Activated CD8-positive, alpha-beta T cell treated with anti-CD3 and anti-CD28 coated beads for 36 hours (primary cell): Measurements from ENCODE around the gene ERBB4. TPM values are rescaled to one million over a fixed set of nuclear protein-coding genes. Genes with fewer than 3 reads are reported as not detected.

Source experiments
- ATAC-seq: fragments of 200-7000 bp; cut with Tn5 transposase; one replicate; pipeline ENCODE4 v1.10.0; 2021; ENCODE audit warnings: mild to moderate bottlenecking, moderate library complexity
- CTCF ChIA-PET: fragments of 350-600 bp; sonication (Branson Sonifier 250); formaldehyde crosslinking; loops from one replicate; lab custom pipeline; 2021; ENCODE audit warnings: antibody characterized with exemption; lab: Charles Lee
- POLR2A ChIA-PET: fragments of 350-600 bp; sonication (Branson Sonifier 250); formaldehyde crosslinking; loops from one replicate; lab custom pipeline; 2021; ENCODE audit warnings: antibody characterized with exemption; lab: Charles Lee
- DNase-seq: peaks from one replicate; pipeline ENCODE4 v3.0.0-alpha.2; 2020
- H3K27ac Mint-ChIP-seq: one replicate; pipeline ENCODE4 v1.8.0; 2021; ENCODE audit warnings: mild to moderate bottlenecking, mixed read lengths
- H3K27me3 Mint-ChIP-seq: one replicate; pipeline ENCODE4 v1.8.0; 2021; ENCODE audit warnings: mixed read lengths
- H3K36me3 Mint-ChIP-seq: one replicate; pipeline ENCODE4 v1.8.0; 2021; ENCODE audit warnings: low read depth, mixed read lengths
- H3K4me1 Mint-ChIP-seq: one replicate; pipeline ENCODE4 v1.8.0; 2021; ENCODE audit warnings: low read depth, mixed read lengths
- H3K4me3 Mint-ChIP-seq: one replicate; pipeline ENCODE4 v1.8.0; 2021; ENCODE audit warnings: mild to moderate bottlenecking, moderate library complexity, mixed read lengths
- H3K9me3 Mint-ChIP-seq: one replicate; pipeline ENCODE4 v1.8.0; 2021; ENCODE audit warnings: mixed read lengths
- CTCF ChIP-seq: fragments of 200-600 bp; IDR thresholded peaks from one replicate; pipeline ENCODE4 v1.8.0; 2022; ENCODE audit warnings: antibody characterized with exemption, mild to moderate bottlenecking
- intact Hi-C: fragments of 100-400 bp; cut with micrococcal nuclease; formaldehyde crosslinking; loops from one replicate; pipeline ENCODE4 v1.10.0; 2022
- total RNA-seq, 2 experiments: library from RNA; stranded (reverse); gene quantifications; one replicate each; pipeline ENCODE4 v1.2.3, GENCODE V29; 2021

Gene ERBB4
- total RNA-seq, 2 experiments from 2014 or later, result not detected

- ChIA-PET POLR2A (no interaction called here), CTCF (interaction anchor here (2.7 kb wide), 1 partner anchor 19 kb away, joined by 11 read pairs; no protein-coding TSS in a partner anchor)
- no peak overlapping the region for H3K27ac Mint-ChIP-seq
- no peaks in the 10 kb centered on the region for H3K4me1 Mint-ChIP-seq
- no peaks in the 10 kb centered on the region for H3K36me3 Mint-ChIP-seq
- intact Hi-C loops, result no loop called here
- no peak for ATAC-seq
- no peaks in the 10 kb centered on the region for H3K9me3 Mint-ChIP-seq
- H3K4me3 Mint-ChIP-seq, result no peak overlapping the region
- H3K27me3 Mint-ChIP-seq, result no peaks in the 10 kb centered on the region
- TF ChIP-seq CTCF, result no peak
- DNase-seq, result no peak
Measured at GRCh38 chr2:211436182-211436581, 1102.4 kb downstream of the ERBB4 start.

GRCh38 chr2:211435331-211435730, 1103.3 kb downstream of the ERBB4 start:
- CTCF ChIA-PET, result no interaction called here

GRCh38 chr2:211434773-211435172, 1103.8 kb downstream of the ERBB4 start:
- intact Hi-C loops, result no loop called here
- no peaks in the 10 kb centered on the region for H3K27me3 Mint-ChIP-seq
- CTCF ChIA-PET, result no interaction called here
- POLR2A ChIA-PET, result no interaction called here
- no peaks in the 10 kb centered on the region for H3K9me3 Mint-ChIP-seq
- H3K27ac Mint-ChIP-seq, result no peak overlapping the region
- TF ChIP-seq CTCF, result no peak
- H3K4me1 Mint-ChIP-seq, result no peaks in the 10 kb centered on the region
- no peak overlapping the region for H3K4me3 Mint-ChIP-seq
- ATAC-seq (no peak), DNase-seq (no peak)
- H3K36me3 Mint-ChIP-seq, result no peaks in the 10 kb centered on the region

More at GRCh38 chr2:211435331-211435730, 1103.3 kb downstream of the ERBB4 start:
- H3K27me3 Mint-ChIP-seq, result no peaks in the 10 kb centered on the region
- no peaks in the 10 kb centered on the region for H3K36me3 Mint-ChIP-seq
- ATAC-seq (no peak), DNase-seq (no peak)
- no peak overlapping the region for H3K4me3 Mint-ChIP-seq
- TF ChIP-seq CTCF, result no peak
- no peaks in the 10 kb centered on the region for H3K4me1 Mint-ChIP-seq
- H3K27ac Mint-ChIP-seq, result no peak overlapping the region
- H3K9me3 Mint-ChIP-seq, result no peaks in the 10 kb centered on the region
- POLR2A ChIA-PET, result no interaction called here
- intact Hi-C loops, result no loop called here

- POLR2A ChIA-PET, result no interaction called here
- no peak for TF ChIP-seq CTCF
- Mint-ChIP-seq H3K27me3 (no peaks in the 10 kb centered on the region), H3K27ac (no peak overlapping the region), H3K4me1 (no peaks in the 10 kb centered on the region), H3K36me3 (no peaks in the 10 kb centered on the region), H3K9me3 (no peaks in the 10 kb centered on the region), H3K4me3 (no peak overlapping the region)
- CTCF ChIA-PET, result interaction anchor here (0.9 kb wide), 1 partner anchor 9 kb away, joined by 3 read pairs; no protein-coding TSS in a partner anchor
- intact Hi-C loops, result no loop called here
- ATAC-seq, result no peak
- no peak for DNase-seq
Measured at GRCh38 chr2:211429256-211429920, 1109.2 kb downstream of the ERBB4 start.

- DNase-seq (no peak), ATAC-seq (no peak)
- intact Hi-C loops, result no loop called here
- POLR2A ChIA-PET, result no interaction called here
- H3K27me3 Mint-ChIP-seq, result no peaks in the 10 kb centered on the region
- no peaks in the 10 kb centered on the region for H3K9me3 Mint-ChIP-seq
- H3K4me3 Mint-ChIP-seq, result no peak overlapping the region
- CTCF ChIA-PET, result no interaction called here
- no peaks in the 10 kb centered on the region for H3K4me1 Mint-ChIP-seq
- no peak overlapping the region for H3K27ac Mint-ChIP-seq
- no peak for TF ChIP-seq CTCF
- H3K36me3 Mint-ChIP-seq, result no peaks in the 10 kb centered on the region
Measured at GRCh38 chr2:211426240-211426639, 1112.4 kb downstream of the ERBB4 start.
